DMS 273 treated with DMSO at 0.1 percent for 48 hours (cell line): Measurements from ENCODE around the gene MORN4.
"Not testable (repeated sequence)": the region's sequence is repeated elsewhere in the genome, so short reads cannot be mapped to it uniquely, and the experiment has no call there.

Experiments used
- DNase-seq: peaks from one replicate; lab custom pipeline; 2025; lab: John Stamatoyannopoulos, UW

Gene MORN4

GRCh38 chr10:97632949-97633884 is at the start of gene MORN4:
MORN4 (minus strand) TSS chr10:97633500; CDS start chr10:97619653, 13,847 bp downstream.
- peak; percentile 68 for DNase-seq

GRCh38 chr10:97682042-97682441 is 48.7 kb upstream of the MORN4 start:
- no peak for DNase-seq

GRCh38 chr10:97679594-97679993 is 46.3 kb upstream of the MORN4 start:
- DNase-seq, result no peak

GRCh38 chr10:97676770-97677581 is 43.7 kb upstream of the MORN4 start:
- DNase-seq, result no peak

- DNase-seq, result no peak
Observed at GRCh38 chr10:97675222-97675621, 41.9 kb upstream of the MORN4 start.

- no peak for DNase-seq
Observed at GRCh38 chr10:97673736-97674525, 40.6 kb upstream of the MORN4 start.

DNA sequence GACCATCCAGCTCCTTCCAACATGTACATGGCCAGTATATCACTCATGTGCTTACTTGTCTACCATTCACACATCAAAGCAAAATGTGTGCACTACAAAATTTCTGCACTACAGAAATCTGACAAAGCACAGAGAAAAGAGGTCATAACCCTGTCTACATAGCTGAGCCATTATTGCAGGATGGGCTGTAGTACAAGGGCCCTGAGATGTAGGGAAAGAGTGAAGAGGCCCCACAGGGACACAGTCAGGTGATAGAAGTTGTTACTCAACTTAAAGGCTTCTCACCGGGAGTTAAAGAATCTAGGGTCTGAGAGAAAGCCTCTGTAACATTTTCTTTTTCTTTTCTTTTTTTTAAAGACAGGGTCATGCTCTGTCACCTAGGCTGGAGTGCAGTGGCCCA is 36.3 kb upstream of the MORN4 start:
- DNase-seq, result no peak

GRCh38 chr10:97667463-97667862 is 34.2 kb upstream of the MORN4 start:
- no peak for DNase-seq

- no peak for DNase-seq
Observed at GRCh38 chr10:97666992-97667391, 33.7 kb upstream of the MORN4 start.

DNA sequence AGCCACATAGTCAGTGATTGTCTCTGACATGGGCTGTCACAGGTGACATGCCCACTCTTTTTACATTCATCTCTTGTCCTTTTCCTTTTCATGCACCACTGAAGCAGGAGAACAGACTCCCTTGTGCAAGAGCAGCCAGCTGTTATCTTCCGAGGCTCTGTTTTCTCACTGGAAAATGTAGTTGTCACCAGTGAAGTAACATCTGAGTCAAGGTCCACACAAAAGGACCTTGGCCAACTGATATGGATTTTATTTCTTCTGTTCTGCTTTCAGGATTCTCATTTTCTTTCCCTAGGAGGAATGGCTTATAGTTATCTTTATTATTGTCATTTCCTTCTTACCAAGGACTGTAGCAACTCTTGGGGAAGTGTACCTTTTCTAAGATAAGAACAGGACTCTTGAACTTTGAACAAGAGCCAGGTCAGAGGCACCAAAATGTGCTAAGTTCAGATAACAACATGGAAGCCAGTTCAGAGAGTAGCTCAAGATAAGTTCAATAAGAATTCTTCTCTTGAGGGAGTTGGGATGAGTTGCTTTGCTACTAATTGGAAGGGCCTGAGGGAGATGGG is 31.1 kb upstream of the MORN4 start:
- DNase-seq, result no peak

GRCh38 chr10:97659589-97659988 is 26.3 kb upstream of the MORN4 start:
- DNase-seq, result no peak

GRCh38 chr10:97656777-97657176 is 23.5 kb upstream of the MORN4 start:
- DNase-seq, result no peak

DNA sequence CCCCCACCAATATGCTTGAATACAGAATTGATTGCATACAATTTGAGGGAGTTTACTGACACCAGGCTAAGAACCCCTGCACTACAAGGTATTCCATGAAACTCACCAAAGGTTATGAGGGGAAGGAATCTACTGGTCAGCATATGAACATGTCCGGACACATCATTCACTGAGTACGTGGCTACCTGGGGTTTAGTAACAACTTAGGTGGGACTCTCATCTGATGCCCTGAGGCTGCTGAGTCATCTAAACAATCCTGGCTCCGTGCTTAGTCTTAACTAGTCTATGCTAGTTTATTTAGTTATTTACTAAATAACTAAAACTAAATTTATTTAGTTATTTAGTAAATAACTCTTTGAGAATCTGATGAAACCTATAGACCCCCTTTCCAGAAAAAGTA is 18.5 kb upstream of the MORN4 start:
- DNase-seq, result no peak

DNA sequence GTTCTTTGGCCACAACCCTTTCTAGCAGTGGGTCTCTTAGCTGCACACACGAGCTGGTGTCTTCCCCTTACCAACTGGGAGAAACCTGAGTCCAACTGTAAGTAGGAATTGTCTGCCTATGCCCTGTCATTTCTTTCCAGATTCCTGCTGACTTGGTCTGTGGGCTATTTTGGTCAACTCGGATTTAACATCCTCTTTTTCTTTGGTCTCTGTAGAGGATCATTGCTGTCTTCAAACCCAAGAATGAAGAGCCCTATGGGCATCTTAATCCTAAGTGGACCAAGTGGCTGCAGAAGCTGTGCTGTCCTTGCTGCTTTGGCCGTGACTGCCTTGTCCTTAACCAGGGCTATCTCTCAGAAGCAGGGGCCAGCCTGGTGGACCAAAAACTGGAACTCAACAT is 17.4 kb upstream of the MORN4 start:
- DNase-seq, result no peak

DNA sequence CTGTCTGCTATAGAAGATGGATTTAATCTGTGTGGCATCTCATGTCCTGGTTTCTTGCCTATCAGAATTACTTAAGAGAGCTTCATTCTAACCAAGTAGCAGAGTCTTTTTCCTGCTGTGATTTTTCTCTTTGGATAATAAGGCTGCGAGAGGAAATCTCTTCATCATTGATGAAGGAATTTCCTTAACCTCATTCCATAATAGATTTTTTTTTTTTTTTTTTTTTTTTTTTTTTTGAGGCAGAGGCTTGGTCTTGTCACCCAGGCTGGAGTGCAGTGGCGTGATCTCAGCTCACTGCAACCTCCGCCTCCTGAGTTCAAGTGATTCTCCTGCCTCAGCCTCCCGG is 16.1 kb upstream of the MORN4 start:
- DNase-seq, result not testable (repeated sequence)

- no peak for DNase-seq
Observed at GRCh38 chr10:97648562-97649404, 15.5 kb upstream of the MORN4 start.

GRCh38 chr10:97647556-97647955 is 14.3 kb upstream of the MORN4 start:
- DNase-seq, result no peak

GRCh38 chr10:97644936-97645335 is 11.6 kb upstream of the MORN4 start:
- DNase-seq, result no peak

DNA sequence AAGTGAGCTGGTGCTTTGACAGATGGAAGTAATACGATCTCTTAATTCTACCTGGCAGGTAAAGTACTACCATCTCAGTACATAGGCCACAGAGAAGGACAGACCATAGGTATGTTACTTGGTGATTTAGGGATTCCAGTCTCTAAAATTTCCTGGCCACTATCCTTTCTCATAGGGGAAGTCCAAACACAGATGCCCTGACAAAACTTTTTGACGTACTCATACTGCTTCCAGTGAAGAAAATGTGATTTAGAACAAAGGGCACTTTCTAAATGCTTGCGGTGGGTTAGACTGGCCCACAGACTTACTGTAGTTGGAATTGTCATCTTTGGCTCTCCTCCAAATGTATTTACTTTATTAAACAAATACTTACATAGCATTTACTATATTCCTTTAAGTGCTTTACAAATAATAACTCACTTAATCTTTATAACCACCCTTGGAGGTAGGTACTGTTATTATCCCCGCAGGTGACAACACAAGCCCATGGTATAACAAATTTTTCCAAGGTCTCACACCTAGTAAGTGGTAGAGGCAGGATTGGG is 10.2 kb upstream of the MORN4 start:
- no peak for DNase-seq

GRCh38 chr10:97642471-97643159 is 9.3 kb upstream of the MORN4 start:
- DNase-seq, result not testable (repeated sequence)
